ENCODE measurements around the gene PDGFRB.

DNA sequence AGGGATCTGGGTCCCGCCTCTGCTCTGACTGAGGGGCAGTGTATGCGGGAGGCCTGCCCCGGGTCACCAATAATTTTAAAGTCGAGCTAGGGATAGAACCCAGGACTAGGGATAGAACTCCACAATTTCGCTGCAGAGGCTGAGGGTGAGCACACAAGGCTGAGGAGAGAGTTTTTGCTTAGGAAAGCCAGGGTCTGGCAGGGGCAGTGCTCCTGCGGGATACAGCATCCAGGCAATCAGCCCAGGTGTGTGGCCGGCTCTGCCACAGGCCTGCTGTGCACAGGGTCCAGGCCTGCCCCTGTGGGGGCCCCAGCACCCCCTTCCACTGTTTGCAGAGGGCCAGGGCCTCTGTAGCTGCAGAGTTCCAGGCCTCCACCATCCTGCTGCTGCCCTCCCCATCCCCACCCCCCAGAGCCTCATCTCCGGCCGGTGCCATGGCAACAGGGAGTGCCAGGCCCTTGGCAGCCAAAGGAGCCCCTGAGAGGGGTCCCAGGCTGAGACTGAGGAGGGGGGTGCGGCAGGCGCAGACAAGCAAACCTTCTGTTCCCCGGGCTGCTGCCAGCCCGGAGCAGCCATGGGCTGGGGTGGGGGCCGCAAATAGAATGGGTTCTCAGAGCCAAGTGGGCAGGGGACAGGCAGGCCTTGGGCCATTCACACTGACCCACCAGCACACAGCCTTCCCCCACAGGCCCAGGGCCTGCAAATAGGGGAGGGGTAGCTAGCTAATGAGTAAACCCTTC, 8.6 kb downstream of the PDGFRB start:
- TF ChIP-seq, protein P1, sequence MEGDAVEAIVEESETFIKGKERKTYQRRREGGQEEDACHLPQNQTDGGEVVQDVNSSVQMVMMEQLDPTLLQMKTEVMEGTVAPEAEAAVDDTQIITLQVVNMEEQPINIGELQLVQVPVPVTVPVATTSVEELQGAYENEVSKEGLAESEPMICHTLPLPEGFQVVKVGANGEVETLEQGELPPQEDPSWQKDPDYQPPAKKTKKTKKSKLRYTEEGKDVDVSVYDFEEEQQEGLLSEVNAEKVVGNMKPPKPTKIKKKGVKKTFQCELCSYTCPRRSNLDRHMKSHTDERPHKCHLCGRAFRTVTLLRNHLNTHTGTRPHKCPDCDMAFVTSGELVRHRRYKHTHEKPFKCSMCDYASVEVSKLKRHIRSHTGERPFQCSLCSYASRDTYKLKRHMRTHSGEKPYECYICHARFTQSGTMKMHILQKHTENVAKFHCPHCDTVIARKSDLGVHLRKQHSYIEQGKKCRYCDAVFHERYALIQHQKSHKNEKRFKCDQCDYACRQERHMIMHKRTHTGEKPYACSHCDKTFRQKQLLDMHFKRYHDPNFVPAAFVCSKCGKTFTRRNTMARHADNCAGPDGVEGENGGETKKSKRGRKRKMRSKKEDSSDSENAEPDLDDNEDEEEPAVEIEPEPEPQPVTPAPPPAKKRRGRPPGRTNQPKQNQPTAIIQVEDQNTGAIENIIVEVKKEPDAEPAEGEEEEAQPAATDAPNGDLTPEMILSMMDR (conservative IDR thresholded peaks at IDR 0.05; ENCODE audit: low read length), result no peak
- TF ChIP-seq EZH2phosphoT487 (IDR thresholded peaks at IDR 0.05; ENCODE audit: borderline replicate concordance, low read depth, low read length), result no peak
